Stomach smooth muscle (tissue), 2 donors: ENCODE measurements around the gene EXOSC5.

Experiments
- H3K27ac ChIP-seq: one replicate; pipeline ENCODE4 v1.7.0; 2013; ENCODE audit warnings: mild to moderate bottlenecking, low read length, inconsistent platforms
- H3K27me3 ChIP-seq, 2 donors: one replicate each; pipeline ENCODE4 v1.7.0; 2013; ENCODE audit warnings: low read length in 2 of 2; ENCODE audit not compliant: insufficient read depth in 2 of 2, control insufficient read depth in 1 of 2
- H3K36me3 ChIP-seq, 2 donors: one replicate each; pipeline ENCODE4 v1.7.0; 2013; ENCODE audit warnings: low read length in 2 of 2; ENCODE audit not compliant: control insufficient read depth in 2 of 2, insufficient read depth in 2 of 2
- H3K4me1 ChIP-seq: one replicate; pipeline ENCODE4 v1.7.0; 2013; ENCODE audit warnings: low read length; ENCODE audit not compliant: control insufficient read depth, insufficient read depth
- H3K4me3 ChIP-seq, 2 donors: one replicate each; pipeline ENCODE4 v1.7.0; 2013; ENCODE audit warnings: low read length in 2 of 2
- H3K9ac ChIP-seq, 2 donors: one replicate each; pipeline ENCODE4 v1.7.0; 2013; ENCODE audit warnings: low read length in 2 of 2, mild to moderate bottlenecking in 1 of 2
- H3K9me3 ChIP-seq, 2 donors: one replicate each; pipeline ENCODE4 v1.7.0; 2013; ENCODE audit warnings: low read length in 2 of 2; ENCODE audit not compliant: control insufficient read depth in 2 of 2
- donor health status: healthy.
- donor health status: Pancreatic carcinoma.

EXOSC5 gene

DNA sequence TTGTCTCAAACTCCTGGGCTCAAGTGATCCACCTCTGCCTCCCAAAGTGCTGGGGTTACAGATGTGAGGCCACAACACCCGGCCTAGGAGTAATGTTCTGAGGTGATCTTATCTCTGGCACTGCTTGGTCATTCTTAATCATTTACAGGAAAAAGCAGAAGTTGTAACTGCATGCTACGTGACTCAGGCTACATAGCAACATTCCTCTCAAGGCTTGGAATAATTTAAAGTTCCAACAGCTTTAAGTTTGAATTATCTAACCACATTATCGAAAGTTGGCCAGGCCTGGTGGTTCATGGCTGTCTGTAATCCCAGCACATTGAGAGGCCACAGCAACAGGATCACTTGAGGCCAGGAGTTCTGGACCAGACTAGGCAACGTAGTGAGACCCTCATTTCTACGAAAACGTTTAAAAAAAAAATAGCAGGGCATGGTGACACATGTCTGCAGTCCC is 29.3 kb downstream of the EXOSC5 start:
- H3K9ac ChIP-seq, result no peak overlapping the region
- no peaks in the 10 kb centered on the region for H3K9me3 ChIP-seq
- H3K27ac ChIP-seq, result no peak overlapping the region
- H3K4me3 ChIP-seq, result no peak overlapping the region
- no peaks in the 10 kb centered on the region for H3K27me3 ChIP-seq
- peaks cover 12% of the 10 kb centered on the region for H3K4me1 ChIP-seq
- no peaks in the 10 kb centered on the region for H3K36me3 ChIP-seq

DNA sequence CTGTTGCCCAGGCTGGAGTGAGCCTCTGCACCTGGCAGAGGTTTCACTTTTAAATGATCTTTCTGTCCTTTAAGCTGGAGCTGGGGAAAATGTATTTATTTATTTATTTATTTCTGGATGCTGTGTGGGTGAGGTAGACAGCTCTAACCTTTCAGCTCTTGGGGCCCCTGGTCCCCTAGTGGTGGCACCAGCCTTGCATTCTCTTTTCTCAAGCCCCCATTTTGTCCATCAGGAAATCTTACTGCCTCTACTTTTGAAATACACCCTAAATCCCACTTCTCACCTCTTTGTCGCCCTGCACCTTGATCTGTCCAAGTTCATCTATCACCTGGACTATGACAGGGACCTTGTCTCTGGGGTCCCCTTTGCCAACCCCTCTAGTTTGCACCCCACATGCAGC is 31.1 kb downstream of the EXOSC5 start:
- Histone ChIP-seq H3K9ac (no peak overlapping the region), H3K4me3 (no peak overlapping the region), H3K9me3 (no peaks in the 10 kb centered on the region), H3K27me3 (no peaks in the 10 kb centered on the region), H3K27ac (no peak overlapping the region), H3K4me1 (peaks cover 14% of the 10 kb centered on the region), H3K36me3 (no peaks in the 10 kb centered on the region)

DNA sequence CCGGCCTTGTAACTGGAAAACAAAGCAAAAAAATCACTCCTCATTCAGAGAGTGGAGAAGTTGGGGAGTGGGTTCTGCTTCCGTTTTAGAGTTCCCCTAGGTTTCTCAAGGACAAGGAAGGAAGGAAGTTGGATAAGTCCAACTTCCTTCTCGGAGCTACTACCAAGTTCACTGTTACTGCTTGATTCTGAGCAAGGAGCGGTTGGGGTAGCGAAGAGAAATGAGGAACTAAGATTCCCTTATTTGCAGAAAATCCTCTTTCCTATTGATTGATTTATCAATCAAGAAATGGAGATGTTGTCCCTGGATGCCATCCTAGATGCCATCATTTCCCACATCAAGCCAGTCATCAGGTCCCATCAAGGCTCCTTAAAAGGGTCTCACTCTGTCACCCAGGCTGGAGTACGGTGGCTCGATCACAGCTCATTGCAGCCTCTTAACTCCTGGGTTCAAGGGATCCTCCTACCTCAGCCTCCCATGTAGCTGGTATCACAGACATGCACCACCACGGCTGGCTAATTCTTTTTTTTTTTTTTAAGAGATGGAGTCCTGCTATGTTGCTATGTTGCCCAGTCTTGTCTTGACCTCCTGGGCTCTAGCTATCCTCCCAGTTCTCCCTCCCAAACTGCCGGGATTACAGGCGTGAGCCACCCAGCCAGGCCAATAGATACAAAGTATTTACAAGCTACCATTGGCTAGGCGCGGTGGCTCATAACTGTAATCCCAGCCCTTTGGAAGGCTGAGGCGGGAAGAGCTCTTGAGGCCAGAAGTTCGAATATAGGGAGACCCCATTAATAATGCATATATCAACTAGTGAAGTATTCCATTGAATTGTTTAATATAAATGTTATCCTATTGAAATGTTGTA is 32.4 kb downstream of the EXOSC5 start:
- Histone ChIP-seq H3K27ac (peak overlapping the region; percentile 98), H3K36me3 (no peaks in the 10 kb centered on the region), H3K4me3 (peak overlapping the region; percentile 80 to 96), H3K27me3 (no peaks in the 10 kb centered on the region), H3K9ac (peak overlapping the region; percentile 86 to 98), H3K4me1 (peaks cover 14% of the 10 kb centered on the region), H3K9me3 (no peaks in the 10 kb centered on the region)

DNA sequence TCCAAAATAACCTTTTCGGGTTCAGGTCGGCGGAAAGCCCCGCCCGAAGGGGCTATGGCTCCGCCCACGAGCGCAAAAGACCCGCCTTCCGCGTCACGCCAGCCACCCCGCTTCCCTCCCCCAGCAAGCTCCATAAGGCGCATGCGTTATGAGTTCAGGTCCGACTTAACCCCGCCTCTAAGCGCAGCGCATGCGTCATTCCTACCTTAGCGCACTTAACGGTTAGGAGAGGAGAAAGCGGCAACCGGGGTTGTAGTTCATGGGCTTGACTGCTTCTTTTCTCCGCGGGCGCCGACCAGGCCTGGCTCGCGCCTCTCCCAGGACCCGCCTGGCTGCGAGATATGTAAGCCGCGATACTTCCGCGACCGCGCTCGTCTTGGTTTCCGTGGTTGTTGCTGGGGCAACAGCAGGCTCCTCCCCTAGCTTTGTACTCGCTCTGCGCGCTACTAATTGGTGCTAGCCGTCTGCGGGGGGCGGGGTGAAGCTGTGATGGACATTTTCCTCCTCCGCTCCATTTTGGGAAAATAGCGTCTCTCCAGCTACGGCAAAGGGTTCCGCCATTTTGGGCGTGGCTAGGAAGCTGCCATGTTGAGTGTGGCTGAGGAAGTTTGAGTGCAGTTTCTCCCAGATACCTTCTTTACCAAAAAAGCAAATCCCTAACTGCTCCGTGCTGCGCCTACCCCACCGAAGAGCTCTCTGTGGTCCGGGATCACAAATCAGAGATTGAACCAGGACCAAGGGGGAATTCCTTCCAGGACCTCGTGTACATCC is 33.2 kb downstream of the EXOSC5 start, which contains the start of gene B9D2:
B9D2 (minus strand) TSS at position 397 of the 771 bp plus-strand sequence. CDS start 630 bp downstream, outside the sequence.
- Histone ChIP-seq H3K9ac (peak within 1 kb of the TSS; percentile 86 to 98), H3K27ac (peak within 1 kb of the TSS; percentile 98), H3K4me1 (peaks cover 14% of the 10 kb centered on the region)

DNA sequence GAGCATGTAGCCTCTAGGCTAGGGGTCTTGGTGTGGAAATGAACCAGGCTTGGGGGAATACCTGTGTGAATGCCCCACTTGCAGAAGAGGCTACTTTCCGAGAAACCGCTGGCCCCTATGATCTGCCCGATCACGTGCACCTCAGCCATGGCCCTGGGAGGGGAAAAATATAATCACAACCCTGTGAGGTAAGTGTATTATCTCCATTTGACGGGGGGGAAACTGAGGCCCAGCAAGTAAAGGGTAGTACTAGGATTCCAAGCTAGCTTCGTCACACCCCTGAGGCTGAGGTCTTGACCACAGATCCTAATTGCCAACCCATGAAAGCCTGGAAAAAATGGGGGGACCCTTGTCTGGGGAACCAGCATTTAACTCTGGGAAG is 33.8 kb downstream of the EXOSC5 start:
- Histone ChIP-seq H3K36me3 (no peaks in the 10 kb centered on the region), H3K27ac (peak overlapping the region; percentile 98), H3K9ac (peak overlapping the region; percentile 86 to 98), H3K27me3 (no peaks in the 10 kb centered on the region), H3K4me3 (peak overlapping the region; percentile 80 to 96), H3K9me3 (no peaks in the 10 kb centered on the region), H3K4me1 (peaks cover 14% of the 10 kb centered on the region)

More for the DNA sequence above, 33.2 kb downstream of the EXOSC5 start, which contains the start of gene B9D2:
- Histone ChIP-seq H3K27me3 (no peaks in the 10 kb centered on the region), H3K9me3 (no peaks in the 10 kb centered on the region), H3K4me3 (peak within 1 kb of the TSS; percentile 80 to 96), H3K36me3 (no peaks in the 10 kb centered on the region)

DNA sequence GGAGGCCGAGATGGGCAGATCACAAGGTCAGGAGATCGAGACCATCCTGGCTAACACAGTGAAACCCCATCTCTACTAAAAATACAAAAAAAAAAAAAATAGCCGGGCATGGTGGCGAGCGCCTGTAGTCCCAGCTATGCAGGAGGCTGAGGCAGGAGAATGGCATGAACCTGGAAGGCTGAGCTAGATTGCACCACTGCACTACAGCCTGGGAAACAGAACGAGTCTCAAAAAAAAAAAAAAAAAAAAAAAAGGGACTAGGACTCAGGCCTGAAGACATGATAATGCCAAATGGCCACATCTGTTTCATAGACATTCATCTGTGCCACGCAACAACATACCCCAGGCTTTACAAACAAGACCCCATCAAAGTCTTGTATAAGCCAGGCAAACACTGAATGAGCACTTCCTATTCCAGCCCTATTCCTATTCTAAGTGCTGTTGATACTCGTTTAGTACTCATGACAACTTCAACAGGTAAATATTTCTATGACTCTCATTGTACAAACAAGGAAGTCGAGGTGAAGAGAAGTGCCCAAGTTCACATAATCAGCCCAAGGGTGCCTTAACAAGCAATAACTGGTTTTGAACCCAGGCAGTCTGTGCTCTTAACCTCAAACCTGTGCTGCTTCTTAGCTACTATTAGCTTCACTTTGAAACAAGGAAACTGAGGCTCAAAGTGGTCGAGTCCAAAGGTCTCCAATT is 34.9 kb downstream of the EXOSC5 start:
- Histone ChIP-seq H3K4me3 (no peak overlapping the region), H3K9ac (no peak overlapping the region), H3K27me3 (no peaks in the 10 kb centered on the region), H3K36me3 (no peaks in the 10 kb centered on the region), H3K4me1 (peaks cover 14% of the 10 kb centered on the region), H3K9me3 (no peaks in the 10 kb centered on the region), H3K27ac (no peak overlapping the region)

DNA sequence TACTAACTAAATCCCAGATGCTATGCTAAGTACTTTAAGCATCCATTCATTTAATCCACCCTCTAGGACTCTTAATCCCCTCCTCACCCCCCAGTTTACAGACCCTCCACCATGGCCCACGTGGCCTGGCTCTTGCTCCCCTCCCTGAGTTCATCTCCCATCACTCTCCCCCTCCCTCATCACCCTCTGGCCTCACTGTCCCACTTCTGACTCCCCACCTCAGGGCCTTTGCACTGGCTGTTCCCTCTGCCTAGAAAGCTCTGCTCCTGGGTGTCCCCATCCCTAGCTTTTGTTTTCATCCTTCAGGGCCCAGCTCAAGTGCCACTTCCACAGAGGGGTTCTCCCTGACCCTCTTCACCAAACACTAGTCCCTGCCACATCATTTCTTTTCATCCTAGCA is 37.4 kb downstream of the EXOSC5 start:
- Histone ChIP-seq H3K36me3 (no peaks in the 10 kb centered on the region), H3K27ac (no peak overlapping the region), H3K9me3 (no peaks in the 10 kb centered on the region), H3K27me3 (no peaks in the 10 kb centered on the region), H3K4me1 (peaks cover 11% of the 10 kb centered on the region), H3K9ac (no peak overlapping the region), H3K4me3 (no peak overlapping the region)

DNA sequence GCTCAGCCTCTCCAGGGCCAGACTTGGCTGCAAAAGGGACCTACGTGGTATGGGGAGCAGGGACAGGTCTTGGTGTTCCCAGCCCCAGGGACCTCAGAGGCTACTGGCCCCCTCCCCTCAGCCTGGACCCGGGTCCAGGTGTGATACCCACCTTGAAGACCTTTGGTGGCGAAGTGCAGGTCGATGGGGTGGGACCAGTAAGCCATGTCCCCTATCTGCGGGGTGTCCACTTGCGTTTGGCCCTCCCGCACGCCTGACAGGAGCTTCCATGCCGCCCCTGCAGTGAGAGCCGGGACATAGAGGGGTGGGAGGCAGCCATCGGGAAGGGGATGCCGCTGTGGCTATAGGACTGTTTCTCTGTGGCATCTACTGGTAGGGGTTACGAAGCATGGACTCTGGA is 39.4 kb downstream of the EXOSC5 start:
- Histone ChIP-seq H3K9ac (no peak overlapping the region), H3K27me3 (no peaks in the 10 kb centered on the region), H3K36me3 (no peaks in the 10 kb centered on the region), H3K4me1 (peaks cover 15% of the 10 kb centered on the region), H3K9me3 (no peaks in the 10 kb centered on the region), H3K27ac (no peak overlapping the region), H3K4me3 (no peak overlapping the region)

DNA sequence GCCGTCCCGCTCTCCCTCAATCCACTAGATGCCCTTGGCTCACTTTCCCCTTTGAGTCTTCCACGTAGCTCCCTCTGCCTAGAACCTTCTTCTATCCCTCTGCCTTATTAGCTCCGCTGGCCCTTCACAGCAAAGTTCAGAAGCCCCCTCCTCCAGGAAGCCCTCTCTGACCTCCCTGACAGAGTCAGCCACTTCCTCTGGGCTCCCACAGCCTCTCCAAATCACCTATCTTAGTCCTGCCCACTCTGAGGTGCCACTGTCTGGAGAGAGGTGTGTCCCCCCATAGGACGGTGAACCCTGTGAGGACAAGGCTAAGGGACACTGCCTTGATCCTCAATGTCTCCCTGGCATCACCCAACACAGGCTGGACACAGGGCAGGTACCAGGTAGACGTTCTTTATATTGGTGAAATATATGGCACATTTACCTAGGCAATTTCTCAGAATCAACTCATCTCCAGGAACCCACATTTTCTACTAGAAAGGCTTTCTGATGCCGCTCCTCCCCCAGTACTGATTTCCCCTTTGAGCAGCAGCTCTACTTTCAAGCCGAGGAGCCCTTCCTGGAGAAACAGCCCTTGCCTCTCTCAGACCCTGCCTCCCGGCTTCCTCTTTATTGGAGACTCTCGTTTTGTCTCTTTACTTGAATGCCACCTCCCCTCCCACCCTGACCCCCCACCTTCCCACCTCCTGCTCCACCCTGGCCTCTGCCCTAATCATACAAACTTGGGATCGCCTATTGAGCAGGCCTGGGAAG is 40.0 kb downstream of the EXOSC5 start:
- H3K27ac ChIP-seq, result no peak overlapping the region
- H3K4me3 ChIP-seq, result no peak overlapping the region
- H3K9me3 ChIP-seq, result no peaks in the 10 kb centered on the region
- H3K36me3 ChIP-seq, result no peaks in the 10 kb centered on the region
- H3K27me3 ChIP-seq, result no peaks in the 10 kb centered on the region
- H3K4me1 ChIP-seq, result peaks cover 20% of the 10 kb centered on the region
- no peak overlapping the region for H3K9ac ChIP-seq

DNA sequence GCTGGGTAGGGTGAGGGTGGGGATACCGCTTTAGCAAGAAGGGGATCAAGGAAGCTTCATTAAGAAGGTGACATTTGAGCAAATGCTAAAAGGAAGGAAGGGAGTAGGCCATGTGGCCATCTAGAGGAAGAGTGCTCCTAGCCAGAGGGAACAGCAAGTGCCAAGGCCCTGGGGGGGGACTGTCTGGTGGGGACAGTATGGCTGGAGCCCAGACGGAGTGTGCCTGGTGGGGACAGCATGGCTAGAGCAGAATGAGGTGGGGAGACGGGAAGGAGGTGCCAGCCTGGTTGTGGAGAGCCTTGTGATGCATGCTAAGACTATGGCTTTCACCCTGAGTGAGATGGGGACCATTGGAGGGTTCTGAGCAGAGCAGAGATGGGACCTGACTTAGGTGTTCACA is 41.4 kb downstream of the EXOSC5 start:
- no peak overlapping the region for H3K27ac ChIP-seq
- H3K4me3 ChIP-seq, result no peak overlapping the region
- H3K4me1 ChIP-seq, result peaks cover 27% of the 10 kb centered on the region
- no peaks in the 10 kb centered on the region for H3K9me3 ChIP-seq
- H3K27me3 ChIP-seq, result no peaks in the 10 kb centered on the region
- no peak overlapping the region for H3K9ac ChIP-seq
- H3K36me3 ChIP-seq, result no peaks in the 10 kb centered on the region
